Upper lobe of right lung (tissue), 1 donor: ENCODE results near the gene MYO7B. TPM values are rescaled to one million over a fixed set of nuclear protein-coding genes. Genes with fewer than 3 reads are reported as not detected.
A peak's percentile ranks its signal among the peaks of the same experiment; 100 is the strongest.

Experiments
- ATAC-seq: fragments of 200-7000 bp; cut with Tn5 transposase; one replicate; pipeline ENCODE4 v1.9.1; 2020; ENCODE audit warnings: mild to moderate bottlenecking, moderate library complexity
- DNase-seq: peaks from one replicate; pipeline ENCODE4 v3.0.0-alpha.2; 2020
- H3K27ac ChIP-seq: fragments of 200-600 bp; one replicate; pipeline ENCODE4 v1.8.0; 2022
- H3K27me3 ChIP-seq: fragments of 200-600 bp; one replicate; pipeline ENCODE4 v1.8.0; 2022; ENCODE audit warnings: mild to moderate bottlenecking
- H3K36me3 ChIP-seq: fragments of 200-600 bp; one replicate; pipeline ENCODE4 v1.8.0; 2022
- H3K4me1 ChIP-seq: fragments of 200-600 bp; one replicate; pipeline ENCODE4 v1.8.0; 2022
- H3K4me3 ChIP-seq: fragments of 200-600 bp; one replicate; pipeline ENCODE4 v1.8.0; 2022; ENCODE audit warnings: mild to moderate bottlenecking
- H3K9me3 ChIP-seq: fragments of 200-600 bp; one replicate; pipeline ENCODE4 v1.8.0; 2022
- CTCF ChIP-seq: fragments of 200-600 bp; IDR thresholded peaks from one replicate; pipeline ENCODE4 v1.8.0; 2022; ENCODE audit warnings: antibody characterized with exemption
- intact Hi-C: fragments of 100-400 bp; cut with DNase I; formaldehyde crosslinking; loops from one replicate; pipeline ENCODE4 v1.11.0; 2022
- total RNA-seq: library from RNA; stranded (reverse); fragmentation: NEBNext Ultra II Directional; extraction: Animal tissue kit (Norgen Biotek cat#: 25700); gene quantifications from one replicate; pipeline ENCODE4 v1.2.1, GENCODE V29; 2021
- donor health status: DM: no; HTN: yes; CAD: no; lungs with severe emphysema.

The MYO7B gene
- total RNA-seq, 1 donor from 2014 or later: 2.2 TPM

- Histone ChIP-seq H3K27ac (peak overlapping the region; percentile 58), H3K4me3 (peak overlapping the region; percentile 46), H3K36me3 (no peaks in the 10 kb centered on the region), H3K4me1 (peaks cover 25% of the 10 kb centered on the region), H3K9me3 (no peaks in the 10 kb centered on the region), H3K27me3 (no peaks in the 10 kb centered on the region)
- no peak for TF ChIP-seq CTCF
- ATAC-seq: no peak
- DNase-seq: peak; percentile 48
- intact Hi-C loops: no loop called here
Measured at GRCh38 chr2:127663566-127664064, 128.1 kb downstream of the MYO7B start.

GRCh38 chr2:127664065-127664894 is 128.8 kb downstream of the MYO7B start:
- peaks cover 25% of the 10 kb centered on the region for H3K4me1 ChIP-seq
- intact Hi-C loops: no loop called here
- ATAC-seq (peak; percentile 68), DNase-seq (peak; percentile 77)
- H3K36me3 ChIP-seq: no peaks in the 10 kb centered on the region
- peak overlapping the region; percentile 74 for H3K27ac ChIP-seq
- H3K4me3 ChIP-seq: peak overlapping the region; percentile 46
- H3K9me3 ChIP-seq: no peaks in the 10 kb centered on the region
- no peaks in the 10 kb centered on the region for H3K27me3 ChIP-seq
- TF ChIP-seq CTCF: no peak

- intact Hi-C loops: no loop called here
- H3K36me3 ChIP-seq: no peaks in the 10 kb centered on the region
- H3K9me3 ChIP-seq: no peaks in the 10 kb centered on the region
- peak overlapping the region; percentile 74 for H3K27ac ChIP-seq
- no peaks in the 10 kb centered on the region for H3K27me3 ChIP-seq
- H3K4me1 ChIP-seq: peaks cover 25% of the 10 kb centered on the region
- ATAC-seq: no peak
- DNase-seq: peak; percentile 39
- peak overlapping the region; percentile 46 for H3K4me3 ChIP-seq
- TF ChIP-seq CTCF: no peak
Measured at GRCh38 chr2:127664895-127665225, 129.4 kb downstream of the MYO7B start.

- H3K27me3 ChIP-seq: no peaks in the 10 kb centered on the region
- no peak for TF ChIP-seq CTCF
- peak overlapping the region; percentile 74 for H3K27ac ChIP-seq
- peaks cover 25% of the 10 kb centered on the region for H3K4me1 ChIP-seq
- H3K4me3 ChIP-seq: peak overlapping the region; percentile 46
- DNase-seq (no peak), ATAC-seq (no peak)
- intact Hi-C loops: no loop called here
- no peaks in the 10 kb centered on the region for H3K9me3 ChIP-seq
- no peaks in the 10 kb centered on the region for H3K36me3 ChIP-seq
Measured at GRCh38 chr2:127665267-127665893, 129.9 kb downstream of the MYO7B start.

- no peak for DNase-seq
- no peaks in the 10 kb centered on the region for H3K27me3 ChIP-seq
- no peak overlapping the region for H3K4me3 ChIP-seq
- H3K36me3 ChIP-seq: no peaks in the 10 kb centered on the region
- peaks cover 23% of the 10 kb centered on the region for H3K4me1 ChIP-seq
- TF ChIP-seq CTCF: no peak
- no peak for ATAC-seq
- no peak overlapping the region for H3K27ac ChIP-seq
- intact Hi-C loops: no loop called here
- H3K9me3 ChIP-seq: no peaks in the 10 kb centered on the region
Measured at GRCh38 chr2:127669056-127669455, 133.6 kb downstream of the MYO7B start.
